CD8-positive, alpha-beta memory T cell (primary cell): ENCODE data around the gene TM4SF4. TPM values are rescaled to one million over a fixed set of nuclear protein-coding genes. Genes with fewer than 3 reads are reported as not detected.

Source experiments
- CTCF ChIA-PET: fragments of 350-600 bp; sonication (Branson Sonifier 250); formaldehyde crosslinking; loops from one replicate; lab custom pipeline; 2021; ENCODE audit warnings: antibody characterized with exemption; lab: Charles Lee
- POLR2A ChIA-PET: fragments of 350-600 bp; sonication (Branson Sonifier 250); formaldehyde crosslinking; loops from one replicate; lab custom pipeline; 2021; ENCODE audit warnings: antibody characterized with exemption; lab: Charles Lee
- DNase-seq, 5 donors: peaks; one replicate each; pipeline versions ENCODE4 v3.0.0 to v3.0.0-alpha.2; 2020 to 2022; ENCODE audit warnings: mixed read lengths in 1 of 5
- H3K27ac ChIP-seq: one replicate; pipeline ENCODE4 v1.7.0; 2013; ENCODE audit warnings: low read depth, mild to moderate bottlenecking, low read length, moderate library complexity
- H3K27me3 ChIP-seq: 2 replicates; pipeline ENCODE4 v1.7.0; 2013; ENCODE audit warnings: low read length, mild to moderate bottlenecking; ENCODE audit not compliant: insufficient read depth, poor library complexity, severe bottlenecking
- H3K36me3 ChIP-seq: 2 replicates; pipeline ENCODE4 v1.7.0; 2013; ENCODE audit warnings: mild to moderate bottlenecking, low read length, moderate library complexity; ENCODE audit not compliant: insufficient read depth
- H3K4me1 ChIP-seq: 2 replicates; pipeline ENCODE4 v1.7.0; 2013; ENCODE audit warnings: mild to moderate bottlenecking, low read length, moderate library complexity; ENCODE audit not compliant: insufficient read depth
- H3K4me3 ChIP-seq: 2 replicates; pipeline ENCODE4 v1.7.0; 2013; ENCODE audit warnings: mild to moderate bottlenecking, low read length
- H3K9me3 ChIP-seq: 2 replicates; pipeline ENCODE4 v1.7.0; 2013; ENCODE audit warnings: mild to moderate bottlenecking, low read length
- H3K27ac Mint-ChIP-seq, 8 donors: one replicate each; pipeline ENCODE4 v1.8.0; 2020 to 2021; ENCODE audit warnings: mixed read lengths in 8 of 8, mild to moderate bottlenecking in 6 of 8, inconsistent platforms in 3 of 8, moderate library complexity in 3 of 8
- H3K27me3 Mint-ChIP-seq, 2 donors: one replicate each; pipeline ENCODE4 v1.8.0; 2020 to 2021; ENCODE audit warnings: mixed read lengths in 2 of 2, mild to moderate bottlenecking in 1 of 2, moderate library complexity in 1 of 2
- H3K36me3 Mint-ChIP-seq, 3 donors: one replicate each; pipeline ENCODE4 v1.8.0; 2020 to 2021; ENCODE audit warnings: mixed read lengths in 3 of 3, inconsistent platforms in 1 of 3, mild to moderate bottlenecking in 1 of 3
- H3K4me1 Mint-ChIP-seq, 3 donors: one replicate each; pipeline ENCODE4 v1.8.0; 2020 to 2021; ENCODE audit warnings: mixed read lengths in 3 of 3, inconsistent platforms in 1 of 3, mild to moderate bottlenecking in 1 of 3
- H3K4me3 Mint-ChIP-seq, 7 donors: one replicate each; pipeline ENCODE4 v1.8.0; 2020 to 2021; ENCODE audit warnings: mixed read lengths in 7 of 7, mild to moderate bottlenecking in 6 of 7, moderate library complexity in 4 of 7, inconsistent platforms in 2 of 7
- H3K9me3 Mint-ChIP-seq, 5 donors: one replicate each; pipeline ENCODE4 v1.8.0; 2020 to 2022; ENCODE audit warnings: mixed read lengths in 5 of 5, mild to moderate bottlenecking in 3 of 5, moderate library complexity in 2 of 5, inconsistent platforms in 1 of 5
- polyA plus RNA-seq: library from polyadenylated mRNA; unstranded; fragments of 300-500 nt; fragmentation: Illumina TruSeq; gene quantifications from one replicate; pipeline ENCODE4 v1.2.3, GENCODE V29; 2021
- total RNA-seq, 2 experiments: library from RNA; stranded (reverse); gene quantifications; one replicate each; pipeline ENCODE4 v1.2.3, GENCODE V29; 2021

Gene TM4SF4, protein sequence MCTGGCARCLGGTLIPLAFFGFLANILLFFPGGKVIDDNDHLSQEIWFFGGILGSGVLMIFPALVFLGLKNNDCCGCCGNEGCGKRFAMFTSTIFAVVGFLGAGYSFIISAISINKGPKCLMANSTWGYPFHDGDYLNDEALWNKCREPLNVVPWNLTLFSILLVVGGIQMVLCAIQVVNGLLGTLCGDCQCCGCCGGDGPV
- not detected for total RNA-seq
- polyA plus RNA-seq = not detected

DNA sequence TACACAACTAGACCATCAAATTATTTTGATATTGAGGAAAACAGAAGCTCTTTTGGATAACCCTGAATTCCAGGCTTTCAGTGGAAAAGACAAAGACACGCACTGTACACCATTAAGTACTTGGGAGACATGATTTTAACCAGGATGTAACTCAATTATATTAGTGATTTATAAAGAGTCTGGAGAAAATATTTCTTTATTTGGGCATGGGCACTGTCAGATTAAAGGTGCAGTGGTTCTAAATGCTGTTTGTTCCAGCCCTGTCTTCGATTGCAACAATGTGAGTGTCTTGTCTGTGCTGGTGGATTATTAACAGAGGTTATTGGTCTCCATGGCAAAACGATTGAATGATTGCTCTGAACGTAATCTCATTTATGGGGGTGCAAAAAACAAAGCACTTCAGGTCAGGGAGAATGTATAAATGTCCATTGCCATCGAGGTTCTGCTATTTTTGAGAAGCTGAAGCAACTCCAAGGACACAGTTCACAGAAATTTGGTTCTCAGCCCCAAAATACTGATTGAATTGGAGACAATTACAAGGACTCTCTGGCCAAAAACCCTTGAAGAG is at the start of gene TM4SF4:
TM4SF4 (plus strand) TSS at position 448 of the 568 bp plus-strand sequence. CDS start 181 bp downstream, outside the sequence.
- no peak for DNase-seq
- no peaks in the 10 kb centered on the region for H3K36me3 ChIP-seq
- Mint-ChIP-seq H3K4me1 (no peaks in the 10 kb centered on the region), H3K27ac (no peak within 1 kb of the TSS), H3K4me3 (no peak within 1 kb of the TSS), H3K9me3 (no peaks in the 10 kb centered on the region), H3K36me3 (no peaks in the 10 kb centered on the region), H3K27me3 (peaks cover 7 to 10% of the 10 kb centered on the region in 2 donors)
- ChIA-PET POLR2A (no interaction called here), CTCF (no interaction called here)
- H3K27me3 ChIP-seq = no peaks in the 10 kb centered on the region
- H3K9me3 ChIP-seq = no peaks in the 10 kb centered on the region
- no peak within 1 kb of the TSS for H3K4me3 ChIP-seq
- H3K4me1 ChIP-seq = no peaks in the 10 kb centered on the region
- no peak within 1 kb of the TSS for H3K27ac ChIP-seq

DNA sequence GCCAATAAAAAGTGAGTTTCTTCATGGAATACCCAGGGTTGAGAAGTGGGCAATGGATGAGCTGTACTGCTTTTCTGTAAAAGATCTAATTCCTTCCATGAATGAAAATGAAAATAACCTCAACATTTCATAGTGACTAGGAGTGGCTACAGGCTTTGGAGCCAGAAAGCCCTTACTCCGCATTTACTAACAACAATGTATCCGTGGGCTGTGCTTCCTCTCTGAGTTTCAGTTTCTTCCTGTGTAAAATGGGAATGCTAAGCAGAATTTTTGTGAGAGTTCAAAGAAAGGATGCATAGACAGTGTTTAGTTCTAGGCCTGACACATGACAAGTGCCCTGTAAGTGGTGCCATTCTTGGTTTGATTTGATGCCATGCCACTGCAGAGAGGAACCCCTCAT is 49.6 kb upstream of the TM4SF4 start:
- no peak for DNase-seq
- Histone ChIP-seq H3K9me3 (no peaks in the 10 kb centered on the region), H3K27ac (no peak overlapping the region), H3K27me3 (no peaks in the 10 kb centered on the region), H3K4me3 (no peak overlapping the region), H3K4me1 (no peaks in the 10 kb centered on the region), H3K36me3 (no peaks in the 10 kb centered on the region)
- CTCF ChIA-PET = no interaction called here
- no peak overlapping the region for H3K4me3 Mint-ChIP-seq
- H3K4me1 Mint-ChIP-seq = no peaks in the 10 kb centered on the region
- H3K27ac Mint-ChIP-seq = no peak overlapping the region
- H3K36me3 Mint-ChIP-seq = no peaks in the 10 kb centered on the region
- POLR2A ChIA-PET = no interaction called here
- H3K27me3 Mint-ChIP-seq = peaks cover 6 to 22% of the 10 kb centered on the region in 2 donors
- H3K9me3 Mint-ChIP-seq = no peaks in the 10 kb centered on the region

DNA sequence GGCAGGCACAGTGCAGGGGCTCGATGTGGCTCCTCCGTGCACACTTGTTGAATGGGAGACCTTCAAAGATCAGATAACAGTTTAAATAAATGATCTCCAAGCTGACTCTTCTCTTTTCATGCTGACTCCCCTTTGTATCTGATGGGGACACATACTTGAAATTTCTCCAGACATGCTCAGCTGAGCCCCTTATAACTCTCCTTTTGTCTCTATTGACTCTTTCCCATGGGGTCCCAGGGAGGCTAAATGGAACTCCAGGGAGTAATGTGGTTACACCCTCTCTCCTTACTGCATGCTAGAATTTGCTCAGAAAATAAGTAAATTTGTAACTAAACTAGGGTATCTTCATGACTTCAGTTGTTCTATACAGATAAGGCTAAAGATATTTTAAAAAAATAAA is 48.2 kb upstream of the TM4SF4 start:
- no peaks in the 10 kb centered on the region for H3K27me3 ChIP-seq
- Mint-ChIP-seq H3K9me3 (no peaks in the 10 kb centered on the region), H3K27ac (no peak overlapping the region), H3K4me1 (no peaks in the 10 kb centered on the region), H3K4me3 (no peak overlapping the region), H3K36me3 (no peaks in the 10 kb centered on the region), H3K27me3 (peaks cover 9 to 21% of the 10 kb centered on the region in 2 donors)
- DNase-seq = no peak
- H3K4me1 ChIP-seq = no peaks in the 10 kb centered on the region
- no peaks in the 10 kb centered on the region for H3K36me3 ChIP-seq
- H3K27ac ChIP-seq = no peak overlapping the region
- no peak overlapping the region for H3K4me3 ChIP-seq
- ChIA-PET CTCF (no interaction called here), POLR2A (no interaction called here)
- no peaks in the 10 kb centered on the region for H3K9me3 ChIP-seq

DNA sequence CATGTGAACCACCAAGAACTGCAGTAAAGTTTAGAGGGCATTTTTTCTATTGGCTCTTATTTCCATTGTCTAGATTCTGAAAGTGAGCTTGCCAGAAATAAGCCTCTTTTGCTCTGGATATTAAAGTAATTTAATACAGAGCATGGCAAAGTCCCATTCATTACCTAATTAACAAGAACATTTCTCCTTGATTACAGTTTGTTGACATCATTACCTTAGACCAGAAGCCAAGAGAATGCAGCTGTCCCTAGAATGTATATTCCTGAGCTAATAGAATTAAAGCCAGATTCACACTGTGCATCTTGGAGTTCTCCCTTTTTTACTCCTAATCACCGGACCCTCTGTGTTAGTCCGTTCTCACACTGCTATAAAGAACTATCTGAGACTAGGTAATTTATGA is 46.4 kb upstream of the TM4SF4 start:
- H3K27me3 ChIP-seq = no peaks in the 10 kb centered on the region
- Mint-ChIP-seq H3K4me1 (no peaks in the 10 kb centered on the region), H3K4me3 (no peak overlapping the region), H3K27ac (no peak overlapping the region), H3K36me3 (no peaks in the 10 kb centered on the region), H3K9me3 (no peaks in the 10 kb centered on the region), H3K27me3 (peaks cover 9 to 32% of the 10 kb centered on the region in 2 donors)
- ChIA-PET CTCF (no interaction called here), POLR2A (no interaction called here)
- H3K36me3 ChIP-seq = no peaks in the 10 kb centered on the region
- no peak overlapping the region for H3K4me3 ChIP-seq
- H3K9me3 ChIP-seq = no peaks in the 10 kb centered on the region
- H3K27ac ChIP-seq = no peak overlapping the region
- no peaks in the 10 kb centered on the region for H3K4me1 ChIP-seq
- no peak for DNase-seq

DNA sequence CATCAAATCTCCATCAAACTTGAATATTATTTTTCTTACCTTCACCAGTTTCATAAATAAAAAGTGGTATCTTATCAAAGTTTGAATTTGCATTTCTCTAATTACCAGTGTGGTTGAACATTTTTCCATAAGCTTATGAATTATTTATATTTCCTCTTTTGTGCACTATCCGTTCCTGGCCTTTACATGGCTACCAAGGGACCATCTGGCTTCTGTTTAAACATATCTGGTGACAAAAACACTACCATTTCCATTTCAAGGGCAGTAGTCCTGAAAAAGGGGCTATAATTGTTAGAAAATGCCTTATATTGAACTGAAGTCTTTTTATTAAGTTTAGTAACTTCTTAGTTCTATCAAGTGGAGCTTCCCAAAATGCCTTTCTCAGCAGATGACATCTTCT is 44.3 kb upstream of the TM4SF4 start:
- H3K4me3 Mint-ChIP-seq = no peak overlapping the region
- no peak for DNase-seq
- CTCF ChIA-PET = no interaction called here
- Histone ChIP-seq H3K36me3 (no peaks in the 10 kb centered on the region), H3K9me3 (no peaks in the 10 kb centered on the region), H3K27ac (no peak overlapping the region), H3K27me3 (no peaks in the 10 kb centered on the region), H3K4me1 (no peaks in the 10 kb centered on the region), H3K4me3 (no peak overlapping the region)
- H3K36me3 Mint-ChIP-seq = no peaks in the 10 kb centered on the region
- no peaks in the 10 kb centered on the region for H3K9me3 Mint-ChIP-seq
- H3K27me3 Mint-ChIP-seq = peaks cover 12 to 48% of the 10 kb centered on the region in 2 donors
- POLR2A ChIA-PET = no interaction called here
- H3K27ac Mint-ChIP-seq = no peak overlapping the region
- H3K4me1 Mint-ChIP-seq = no peaks in the 10 kb centered on the region

DNA sequence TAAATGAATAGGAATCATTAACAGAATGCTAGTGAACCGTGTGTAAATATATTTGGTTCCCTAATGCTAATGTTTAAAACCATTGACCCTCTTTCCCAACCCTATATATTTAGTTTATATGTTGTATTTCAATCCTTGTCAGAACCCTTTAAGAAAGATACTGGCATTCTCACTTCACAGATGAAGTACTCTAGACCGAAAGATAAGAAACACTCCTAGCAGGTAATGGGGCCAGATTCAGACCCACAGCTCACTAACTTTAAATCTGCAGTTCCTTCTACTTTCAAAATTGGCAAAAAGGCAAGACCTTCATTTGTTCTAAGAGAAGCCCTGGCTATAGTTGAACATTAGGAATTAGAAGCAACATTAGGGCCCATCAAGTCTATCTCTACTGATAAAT is 42.3 kb upstream of the TM4SF4 start:
- Histone ChIP-seq H3K27me3 (no peaks in the 10 kb centered on the region), H3K36me3 (no peaks in the 10 kb centered on the region), H3K4me3 (no peak overlapping the region), H3K9me3 (no peaks in the 10 kb centered on the region), H3K4me1 (no peaks in the 10 kb centered on the region), H3K27ac (no peak overlapping the region)
- Mint-ChIP-seq H3K36me3 (no peaks in the 10 kb centered on the region), H3K4me1 (no peaks in the 10 kb centered on the region), H3K9me3 (no peaks in the 10 kb centered on the region), H3K27me3 (peaks cover 6 to 48% of the 10 kb centered on the region in 2 donors), H3K4me3 (no peak overlapping the region), H3K27ac (no peak overlapping the region)
- ChIA-PET POLR2A (no interaction called here), CTCF (no interaction called here)
- no peak for DNase-seq

DNA sequence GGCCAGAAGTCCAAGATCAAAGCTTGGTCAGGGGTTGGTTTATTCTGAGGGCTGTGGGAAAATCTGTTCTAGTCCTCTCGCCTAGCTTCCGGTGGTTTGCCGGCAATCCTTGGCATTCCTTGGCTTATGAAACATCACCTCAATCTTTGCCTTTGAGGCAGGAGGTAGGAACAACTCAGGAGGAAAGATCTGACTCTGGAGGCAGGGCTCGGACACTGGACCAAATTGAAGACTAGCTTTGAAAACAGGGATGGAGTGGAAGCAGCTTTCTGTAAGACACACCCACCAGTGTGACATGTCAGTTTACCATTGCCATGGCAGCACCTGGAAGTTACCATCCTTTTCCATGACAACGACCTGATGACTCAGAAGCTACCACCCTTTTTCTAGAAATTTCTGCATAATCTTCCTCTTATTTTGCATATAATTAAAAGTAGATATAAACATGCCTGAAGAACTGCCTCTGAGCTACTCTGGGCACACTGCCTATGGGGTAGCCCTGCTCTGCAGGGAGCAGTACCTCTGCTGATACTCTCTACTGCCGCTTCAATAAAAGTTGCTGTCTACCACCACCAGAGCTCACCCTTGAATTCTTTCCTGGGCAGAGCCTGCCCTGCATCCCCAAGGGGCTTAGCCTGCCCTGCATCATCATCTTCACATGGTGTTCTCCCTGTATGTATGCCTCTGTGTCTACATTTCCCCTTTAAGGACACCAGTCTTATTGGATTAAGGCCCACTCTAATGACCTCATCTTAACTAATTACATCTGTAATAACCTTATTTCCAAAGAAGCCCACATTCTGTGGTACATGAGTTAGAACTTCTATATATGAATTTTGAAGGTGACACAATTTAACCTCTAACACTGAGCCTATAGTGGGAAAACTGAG is 38.3 kb upstream of the TM4SF4 start:
- Mint-ChIP-seq H3K36me3 (no peaks in the 10 kb centered on the region), H3K4me1 (no peaks in the 10 kb centered on the region), H3K9me3 (no peaks in the 10 kb centered on the region), H3K27me3 (peaks cover 3 to 39% of the 10 kb centered on the region in 2 donors), H3K27ac (no peak overlapping the region), H3K4me3 (no peak overlapping the region)
- H3K4me3 ChIP-seq = no peak overlapping the region
- CTCF ChIA-PET = no interaction called here
- H3K27ac ChIP-seq = no peak overlapping the region
- DNase-seq = no peak
- H3K36me3 ChIP-seq = no peaks in the 10 kb centered on the region
- POLR2A ChIA-PET = no interaction called here
- H3K4me1 ChIP-seq = no peaks in the 10 kb centered on the region
- H3K27me3 ChIP-seq = no peaks in the 10 kb centered on the region
- H3K9me3 ChIP-seq = no peaks in the 10 kb centered on the region

DNA sequence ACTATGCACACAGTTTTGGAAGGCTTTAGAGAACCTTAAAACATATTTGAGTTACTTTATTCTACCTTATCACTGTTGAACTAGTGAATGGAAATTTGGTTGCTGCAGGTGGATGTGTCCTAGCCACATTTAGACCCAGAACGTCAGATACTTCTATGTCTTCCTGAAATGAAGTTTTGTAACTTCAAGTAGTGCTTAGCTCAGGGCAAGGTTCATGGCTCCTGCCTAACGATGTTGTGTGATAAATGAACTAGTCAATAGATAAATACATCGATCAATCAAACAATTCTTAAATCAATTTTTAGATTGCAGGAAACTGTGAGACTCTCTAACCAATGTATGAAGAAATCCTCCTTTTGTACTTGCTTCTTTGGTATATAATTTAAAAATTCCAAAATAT is 37.2 kb upstream of the TM4SF4 start:
- Histone ChIP-seq H3K9me3 (no peaks in the 10 kb centered on the region), H3K36me3 (no peaks in the 10 kb centered on the region), H3K27ac (no peak overlapping the region), H3K4me3 (no peak overlapping the region), H3K4me1 (no peaks in the 10 kb centered on the region), H3K27me3 (no peaks in the 10 kb centered on the region)
- ChIA-PET POLR2A (no interaction called here), CTCF (no interaction called here)
- Mint-ChIP-seq H3K27me3 (peaks cover 3 to 39% of the 10 kb centered on the region in 2 donors), H3K27ac (no peak overlapping the region), H3K4me1 (no peaks in the 10 kb centered on the region), H3K4me3 (no peak overlapping the region), H3K36me3 (no peaks in the 10 kb centered on the region), H3K9me3 (no peaks in the 10 kb centered on the region)
- DNase-seq = no peak
